Measurements from ENCODE around the gene MBP.

Gene MBP

GRCh38 chr18:77164763-77165485 is 32.3 kb upstream of the MBP start:
- peaks cover 0 to 6% (median 0%) of the 10 kb centered on the region in 4 donors for H3K4me1 ChIP-seq
- H3K9me3 ChIP-seq, result no peaks in the 10 kb centered on the region
- H3K4me3 ChIP-seq, result no peak overlapping the region
- H3K27ac ChIP-seq, result no peak overlapping the region
- TF ChIP-seq CTCF (IDR thresholded peaks at IDR 0.05), result no peak
- peaks cover 0 to 28% of the 10 kb centered on the region in 2 donors for H3K27me3 ChIP-seq
- H3K36me3 ChIP-seq, result no peaks in the 10 kb centered on the region
- no peak for DNase-seq
- intact Hi-C loops (cut with DNase I; ENCODE audit: low total_unique reads), result loop anchor here (5.0 kb wide), 1 partner anchor 57 kb away; no protein-coding TSS in a partner anchor

DNA sequence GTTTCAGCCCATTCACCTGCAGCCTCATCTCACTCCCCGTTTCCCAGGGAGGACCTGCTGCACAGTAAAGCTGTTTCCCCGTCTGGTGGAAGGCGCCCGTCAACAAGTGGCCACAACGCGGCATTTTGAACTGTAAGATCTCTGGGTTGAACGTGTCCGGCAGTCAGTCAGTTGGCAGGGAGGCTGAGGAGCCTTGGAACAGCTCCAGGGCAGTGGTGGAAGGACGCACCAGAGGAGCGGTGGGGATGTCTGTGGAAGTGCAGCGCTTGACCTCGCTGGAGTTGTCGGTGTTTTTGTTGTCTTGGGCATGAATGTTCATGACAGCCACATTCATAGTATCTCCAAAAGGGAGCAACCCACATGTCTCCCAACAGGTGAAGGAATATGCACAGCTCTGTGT is 31.4 kb upstream of the MBP start:
- H3K27ac ChIP-seq, result no peak overlapping the region
- H3K4me3 ChIP-seq, result no peak overlapping the region
- no peaks in the 10 kb centered on the region for H3K9me3 ChIP-seq
- no peak for DNase-seq
- H3K4me1 ChIP-seq, result peaks cover 0 to 6% (median 0%) of the 10 kb centered on the region in 4 donors
- TF ChIP-seq CTCF (IDR thresholded peaks at IDR 0.05), result no peak
- H3K27me3 ChIP-seq, result peaks cover 0 to 28% of the 10 kb centered on the region in 2 donors
- H3K36me3 ChIP-seq, result no peaks in the 10 kb centered on the region
- intact Hi-C loops (cut with DNase I; ENCODE audit: low total_unique reads), result no loop called here

DNA sequence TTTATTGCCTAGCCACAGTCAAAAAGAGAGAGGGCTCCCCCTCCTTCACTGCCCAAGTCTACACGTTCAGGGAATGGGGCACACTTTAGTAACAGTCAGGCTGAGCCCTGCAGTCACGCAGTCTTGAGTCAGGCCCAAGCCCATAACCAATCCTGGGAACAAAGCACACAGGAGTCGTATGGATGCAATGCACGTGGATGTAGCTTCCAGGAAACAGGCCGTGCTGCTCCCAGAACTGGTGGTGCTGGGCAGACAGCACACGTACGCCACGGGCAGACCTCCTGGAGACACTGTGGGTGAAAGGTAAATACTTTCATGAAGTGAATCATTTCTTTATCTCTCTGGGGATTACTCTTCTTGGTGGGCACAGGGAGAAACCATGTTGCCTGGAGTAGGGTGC is 30.0 kb upstream of the MBP start:
- Histone ChIP-seq H3K4me3 (no peak overlapping the region), H3K27ac (no peak overlapping the region), H3K36me3 (no peaks in the 10 kb centered on the region), H3K4me1 (peaks cover 0 to 6% (median 0%) of the 10 kb centered on the region in 4 donors), H3K27me3 (peaks cover 0 to 28% of the 10 kb centered on the region in 2 donors), H3K9me3 (no peaks in the 10 kb centered on the region)
- no peak for DNase-seq
- TF ChIP-seq CTCF (IDR thresholded peaks at IDR 0.05), result no peak
- intact Hi-C loops (cut with DNase I; ENCODE audit: low total_unique reads), result no loop called here

- Histone ChIP-seq H3K27ac (no peak overlapping the region), H3K9me3 (no peaks in the 10 kb centered on the region), H3K4me1 (peaks cover 0 to 6% (median 0%) of the 10 kb centered on the region in 4 donors), H3K4me3 (no peak overlapping the region), H3K27me3 (peaks cover 0 to 28% of the 10 kb centered on the region in 2 donors), H3K36me3 (no peaks in the 10 kb centered on the region)
- DNase-seq, result no peak
- intact Hi-C loops (cut with DNase I; ENCODE audit: low total_unique reads), result no loop called here
- TF ChIP-seq CTCF (IDR thresholded peaks at IDR 0.05), result no peak
Observed at GRCh38 chr18:77161961-77162360, 29.4 kb upstream of the MBP start.

GRCh38 chr18:77161383-77161782 is 28.8 kb upstream of the MBP start:
- Histone ChIP-seq H3K4me1 (peaks cover 0 to 6% (median 0%) of the 10 kb centered on the region in 4 donors), H3K36me3 (no peaks in the 10 kb centered on the region), H3K4me3 (no peak overlapping the region), H3K9me3 (no peaks in the 10 kb centered on the region), H3K27ac (no peak overlapping the region), H3K27me3 (peaks cover 0 to 26% of the 10 kb centered on the region in 2 donors)
- no peak for TF ChIP-seq CTCF (IDR thresholded peaks at IDR 0.05)
- DNase-seq, result no peak
- intact Hi-C loops (cut with DNase I; ENCODE audit: low total_unique reads), result no loop called here
